HL-60 (cell line): ENCODE measurements around the gene SMIM44.

Source experiments
- DNase-seq, 2 experiments: peaks; one replicate each; pipeline ENCODE4 v3.0.0-alpha.2; 2010 to 2020; ENCODE audit warnings: low read depth in 1 of 2, low spot score in 1 of 2
- H3K27ac ChIP-seq: fragments of 250-450 bp; sonication (Bioruptor Pico); replicated peaks from 2 replicates; pipeline ENCODE4 v1.5.1; 2020; ENCODE audit warnings: mild to moderate bottlenecking, moderate library complexity
- H3K27me3 ChIP-seq: fragments of 250-450 bp; sonication (Bioruptor Pico); 2 replicates; pipeline ENCODE4 v1.5.1; 2021; ENCODE audit warnings: mild to moderate bottlenecking, moderate library complexity; ENCODE audit not compliant: insufficient read depth, poor library complexity, severe bottlenecking
- H3K4me3 ChIP-seq: replicated peaks from 2 replicates; pipeline ENCODE4 v1.5.1; 2011; ENCODE audit warnings: mild to moderate bottlenecking, control low read depth, low read length; ENCODE audit not compliant: insufficient read depth
- CTCF ChIP-seq: IDR thresholded peaks from one replicate; pipeline ENCODE4 v1.5.1; 2011; ENCODE audit warnings: low read length, control low read depth, inconsistent platforms; ENCODE audit not compliant: insufficient read depth
- GABPA ChIP-seq: IDR thresholded peaks from 2 replicates; pipeline ENCODE4 v1.6.1; 2012; ENCODE audit warnings: low read depth
- POLR2AphosphoS5 ChIP-seq: IDR thresholded peaks from 2 replicates; pipeline ENCODE4 v1.6.1; 2012; ENCODE audit warnings: low read depth
- REST ChIP-seq: IDR thresholded peaks from 2 replicates; pipeline ENCODE4 v1.6.1; 2012; ENCODE audit warnings: low read depth; ENCODE audit not compliant: insufficient replicate concordance
- SPI1 ChIP-seq: IDR thresholded peaks from 2 replicates; pipeline ENCODE4 v1.6.1; 2012; ENCODE audit warnings: low read depth, mild to moderate bottlenecking, borderline replicate concordance

Gene SMIM44

GRCh38 chr19:3512562-3513228 lies 29.5 kb upstream of the SMIM44 start:
- no peak for DNase-seq
- no peaks in the 10 kb centered on the region for H3K27me3 ChIP-seq
- no peak overlapping the region for H3K27ac ChIP-seq
- TF ChIP-seq CTCF (no peak), POLR2AphosphoS5 (no peak), SPI1 (no peak)
- no peak overlapping the region for H3K4me3 ChIP-seq

GRCh38 chr19:3511506-3512251 lies 28.4 kb upstream of the SMIM44 start:
- no peak for TF ChIP-seq GABPA
- H3K27me3 ChIP-seq, result no peaks in the 10 kb centered on the region
- no peak for DNase-seq
- H3K27ac ChIP-seq, result no peak overlapping the region
- H3K4me3 ChIP-seq, result no peak overlapping the region

GRCh38 chr19:3510727-3511126 lies 27.5 kb upstream of the SMIM44 start:
- H3K27me3 ChIP-seq, result no peaks in the 10 kb centered on the region
- TF ChIP-seq REST, result no peak
- DNase-seq, result no peak
- H3K27ac ChIP-seq, result no peak overlapping the region
- H3K4me3 ChIP-seq, result no peak overlapping the region

GRCh38 chr19:3509566-3509989 lies 26.3 kb upstream of the SMIM44 start:
- no peak overlapping the region for H3K27ac ChIP-seq
- H3K4me3 ChIP-seq, result no peak overlapping the region
- no peaks in the 10 kb centered on the region for H3K27me3 ChIP-seq
- TF ChIP-seq SPI1 (no peak), GABPA (no peak), POLR2AphosphoS5 (no peak), REST (no peak), CTCF (no peak)
- DNase-seq, result no peak
